ENCODE results near the gene IMPDH2. TPM values are rescaled to one million over a fixed set of nuclear protein-coding genes. Genes with fewer than 3 reads are reported as not detected.

Gene IMPDH2
- total RNA-seq, 2 experiments from 2014 or later, result 145 to 146 TPM

DNA sequence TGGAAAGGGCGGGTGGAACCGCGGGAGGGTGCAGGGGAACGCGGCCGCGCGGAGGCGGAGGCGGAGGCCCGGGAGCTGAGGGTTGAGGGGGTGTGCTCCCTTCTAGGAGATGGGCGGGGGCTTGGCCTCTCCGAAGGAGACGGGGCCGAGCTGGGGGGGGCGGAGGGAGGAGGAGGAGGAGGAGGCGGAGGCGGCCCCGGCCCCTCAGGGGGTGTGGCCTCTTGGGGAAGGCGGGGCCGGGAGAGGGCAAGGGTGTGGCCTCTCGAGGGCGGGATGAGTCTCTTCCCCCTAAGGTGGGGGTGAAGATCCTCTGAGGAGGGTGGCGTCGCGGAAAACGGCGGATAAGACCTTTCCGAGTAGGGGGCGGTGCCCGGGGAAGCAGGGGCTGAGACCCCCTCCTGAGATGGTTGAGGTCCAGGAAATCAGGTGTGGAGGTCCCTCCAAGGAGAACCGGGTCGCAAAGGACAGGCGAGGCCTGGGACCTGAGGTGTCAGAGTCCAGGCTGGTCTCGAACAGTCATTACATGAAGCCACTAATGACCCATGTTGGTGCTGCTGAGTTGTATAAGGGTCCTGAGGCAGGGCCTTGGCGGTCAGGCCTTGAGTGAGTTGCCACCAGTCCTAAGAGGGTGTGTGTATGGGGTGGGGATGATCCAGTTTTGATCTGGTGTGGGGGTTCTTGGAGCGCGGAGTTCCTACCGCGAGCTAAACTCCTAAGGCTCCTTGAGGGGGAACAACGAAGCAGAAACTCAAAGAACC is 21.2 kb downstream of the IMPDH2 start:
- DNase-seq, result peak; percentile 96
- H3K9me3 Mint-ChIP-seq, result no peaks in the 10 kb centered on the region
- ATAC-seq (ENCODE audit: low read depth), result peak; percentile 69
- H3K27me3 Mint-ChIP-seq, result no peaks in the 10 kb centered on the region
- peaks cover 17% of the 10 kb centered on the region for H3K4me1 Mint-ChIP-seq
- H3K4me3 Mint-ChIP-seq, result peak overlapping the region; percentile 96
- POLR2A ChIA-PET, result interaction anchor here (0.5 to 5.6 kb wide), 20 partner anchors 11 to 1203 kb away, joined by 3 to 244 read pairs (median 8); partner anchors contain the start of genes ARIH2, DALRD3, IMPDH2 and IP6K2
- H3K27ac Mint-ChIP-seq, result peak overlapping the region; percentile 99
- H3K36me3 Mint-ChIP-seq, result no peaks in the 10 kb centered on the region

DNA sequence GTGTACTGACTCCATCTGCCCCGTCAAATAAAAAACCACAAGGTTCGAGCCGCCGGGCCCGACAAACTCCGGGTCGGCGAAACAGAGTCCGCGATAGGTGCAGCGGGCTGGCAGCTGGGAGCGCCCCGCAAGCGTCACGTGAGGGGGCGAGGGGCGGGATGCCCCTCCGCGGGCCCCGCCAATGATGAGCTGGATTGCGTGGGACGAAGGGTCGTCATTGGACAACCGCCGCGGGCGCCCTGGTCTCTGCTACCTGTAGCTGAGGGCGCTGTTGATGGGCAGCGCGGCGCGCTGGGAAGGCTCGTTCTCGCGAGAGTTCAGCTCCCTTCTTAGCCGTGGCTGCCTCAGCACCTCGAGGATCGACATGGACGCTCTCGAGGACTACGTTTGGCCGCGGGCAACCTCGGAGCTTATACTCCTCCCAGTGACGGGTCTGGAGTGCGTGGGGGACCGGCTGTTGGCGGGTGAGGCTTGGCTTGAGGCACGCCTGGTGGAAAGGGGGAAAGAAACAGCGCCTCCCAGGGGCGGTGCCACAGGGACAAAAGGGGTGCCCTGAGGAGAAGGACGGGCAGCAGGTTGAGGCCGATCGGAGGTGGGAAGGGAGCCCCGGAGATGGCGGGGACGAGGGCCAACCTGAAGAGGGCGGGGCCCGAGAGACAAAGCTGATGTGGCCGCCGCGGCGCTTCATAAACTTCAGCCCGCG is 22.0 kb downstream of the IMPDH2 start, which contains the start of gene WDR6:
Gene WDR6, plus strand, starts transcription at position 324 of the 703 bp plus-strand sequence. Its CDS starts 41 bp downstream, at position 365.
- H3K4me1 Mint-ChIP-seq, result peaks cover 18% of the 10 kb centered on the region
- no peaks in the 10 kb centered on the region for H3K27me3 Mint-ChIP-seq
- ATAC-seq (ENCODE audit: low read depth) (peak; percentile 92), DNase-seq (peak; percentile 95)
- H3K36me3 Mint-ChIP-seq, result no peaks in the 10 kb centered on the region
- H3K4me3 Mint-ChIP-seq, result peak within 1 kb of the TSS; percentile 96
- H3K9me3 Mint-ChIP-seq, result no peaks in the 10 kb centered on the region
- POLR2A ChIA-PET, result interaction anchor here (0.6 to 5.6 kb wide), 22 partner anchors 10 to 535 kb away, joined by 3 to 244 read pairs (median 6); partner anchors contain the start of genes ARIH2, DALRD3, IMPDH2 and IP6K2
- H3K27ac Mint-ChIP-seq, result peak within 1 kb of the TSS; percentile 99

DNA sequence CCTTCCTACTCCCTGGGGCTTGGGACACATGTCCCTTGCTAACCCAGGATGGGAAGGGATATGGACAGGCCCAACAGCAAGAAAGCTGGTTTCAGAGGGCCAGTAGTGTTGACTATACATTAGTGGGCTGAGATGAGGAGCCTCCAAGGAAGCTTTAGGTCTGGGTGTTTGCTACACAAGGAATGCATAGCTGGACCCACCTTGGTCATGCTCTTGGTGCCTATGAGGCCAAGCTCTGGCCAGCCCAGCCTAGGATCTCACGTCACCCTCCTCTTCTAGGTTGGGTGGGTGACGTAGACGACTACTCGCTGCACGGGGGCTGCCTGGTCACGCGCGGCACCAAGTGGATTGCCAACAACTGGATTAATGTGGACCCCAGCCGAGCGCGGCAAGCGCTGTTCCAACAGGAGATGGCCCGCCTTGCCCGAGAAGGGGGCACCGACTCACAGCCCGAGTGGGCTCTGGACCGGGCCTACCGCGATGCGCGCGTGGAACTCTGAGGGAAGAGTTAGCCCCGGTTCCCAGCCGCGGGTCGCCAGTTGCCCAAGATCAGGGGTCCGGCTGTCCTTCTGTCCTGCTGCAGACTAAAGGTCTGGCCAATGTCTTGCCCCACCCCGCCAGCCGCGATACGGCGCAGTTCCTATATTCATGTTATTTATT is 22.7 kb downstream of the IMPDH2 start:
- no peak for DNase-seq
- POLR2A ChIA-PET, result interaction anchor here (0.7 to 5.6 kb wide), 16 partner anchors 10 to 406 kb away, joined by 3 to 244 read pairs (median 8); partner anchors contain the start of genes ARIH2, DALRD3, IMPDH2 and IP6K2
- H3K27me3 Mint-ChIP-seq, result no peaks in the 10 kb centered on the region

DNA sequence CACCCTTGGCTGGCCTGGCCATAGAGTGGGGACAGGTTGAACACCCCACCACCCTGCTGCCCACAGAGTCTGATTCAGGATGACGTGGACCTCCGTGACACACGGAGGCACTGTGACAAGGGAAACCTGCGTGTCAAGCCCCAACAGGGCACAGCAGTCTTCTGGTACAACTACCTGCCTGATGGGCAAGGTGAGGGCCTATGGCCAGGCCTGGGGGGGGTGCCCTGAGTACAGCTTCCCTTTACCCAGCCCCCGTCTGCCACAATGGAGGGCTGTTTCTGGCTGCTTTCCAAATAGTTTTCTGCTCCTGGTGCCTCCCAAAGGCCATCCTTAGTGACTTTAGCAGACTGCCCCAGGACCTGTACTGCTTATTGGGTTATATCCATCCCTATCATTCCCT is 23.2 kb downstream of the IMPDH2 start:
- H3K4me1 Mint-ChIP-seq, result peaks cover 18% of the 10 kb centered on the region
- peak overlapping the region; percentile 99 for H3K27ac Mint-ChIP-seq
- ATAC-seq (ENCODE audit: low read depth) (no peak), DNase-seq (no peak)
- H3K9me3 Mint-ChIP-seq, result no peaks in the 10 kb centered on the region
- H3K36me3 Mint-ChIP-seq, result no peaks in the 10 kb centered on the region
- no peaks in the 10 kb centered on the region for H3K27me3 Mint-ChIP-seq
- POLR2A ChIA-PET, result interaction anchor here (1.4 to 5.6 kb wide), 4 partner anchors 12 to 88 kb away, joined by 5 to 244 read pairs (median 68); partner anchors contain the start of genes DALRD3, NDUFAF3, P4HTM and QRICH1
- H3K4me3 Mint-ChIP-seq, result peak overlapping the region; percentile 96

More for the DNA sequence above, 22.7 kb downstream of the IMPDH2 start:
- no peak for ATAC-seq (ENCODE audit: low read depth)
- H3K9me3 Mint-ChIP-seq, result no peaks in the 10 kb centered on the region
- peak overlapping the region; percentile 99 for H3K27ac Mint-ChIP-seq
- peak overlapping the region; percentile 96 for H3K4me3 Mint-ChIP-seq
- H3K36me3 Mint-ChIP-seq, result no peaks in the 10 kb centered on the region
- peaks cover 18% of the 10 kb centered on the region for H3K4me1 Mint-ChIP-seq

- Mint-ChIP-seq H3K4me1 (peaks cover 20% of the 10 kb centered on the region), H3K9me3 (no peaks in the 10 kb centered on the region), H3K4me3 (no peak overlapping the region), H3K36me3 (no peaks in the 10 kb centered on the region), H3K27ac (no peak overlapping the region), H3K27me3 (no peaks in the 10 kb centered on the region)
- DNase-seq (no peak), ATAC-seq (ENCODE audit: low read depth) (no peak)
- POLR2A ChIA-PET, result interaction anchor here (5.4 to 5.6 kb wide), 2 partner anchors 15 to 16 kb away, joined by 112 to 244 read pairs; partner anchors contain the start of genes DALRD3, NDUFAF3 and P4HTM
These were observed 23.9 kb downstream of the IMPDH2 start for GRCh38 chr3:49005303-49005680.

GRCh38 chr3:49004352-49005302 is 24.6 kb downstream of the IMPDH2 start:
- peaks cover 21% of the 10 kb centered on the region for H3K4me1 Mint-ChIP-seq
- no peak overlapping the region for H3K4me3 Mint-ChIP-seq
- no peaks in the 10 kb centered on the region for H3K27me3 Mint-ChIP-seq
- H3K9me3 Mint-ChIP-seq, result no peaks in the 10 kb centered on the region
- H3K36me3 Mint-ChIP-seq, result no peaks in the 10 kb centered on the region
- no peak for ATAC-seq (ENCODE audit: low read depth)
- DNase-seq, result no peak
- H3K27ac Mint-ChIP-seq, result no peak overlapping the region
- POLR2A ChIA-PET, result interaction anchor here (5.4 to 5.6 kb wide), 2 partner anchors 15 kb away, joined by 112 to 244 read pairs; partner anchors contain the start of genes DALRD3, NDUFAF3 and P4HTM

GRCh38 chr3:49001155-49001554 is 28.0 kb downstream of the IMPDH2 start:
- ATAC-seq (ENCODE audit: low read depth) (no peak), DNase-seq (no peak)
- peaks cover 5% of the 10 kb centered on the region for H3K4me1 Mint-ChIP-seq
- H3K9me3 Mint-ChIP-seq, result no peaks in the 10 kb centered on the region
- POLR2A ChIA-PET, result interaction anchor here (1.7 kb wide), 1 partner anchor 11 kb away, joined by 8 read pairs; the partner anchor contains the start of gene P4HTM
- no peaks in the 10 kb centered on the region for H3K27me3 Mint-ChIP-seq
- H3K27ac Mint-ChIP-seq, result peak overlapping the region; percentile 56
- no peak overlapping the region for H3K4me3 Mint-ChIP-seq
- H3K36me3 Mint-ChIP-seq, result no peaks in the 10 kb centered on the region

- H3K27me3 Mint-ChIP-seq, result no peaks in the 10 kb centered on the region
- no peak overlapping the region for H3K4me3 Mint-ChIP-seq
- peaks cover 3% of the 10 kb centered on the region for H3K36me3 Mint-ChIP-seq
- ATAC-seq (ENCODE audit: low read depth) (no peak), DNase-seq (no peak)
- peak overlapping the region; percentile 13 for H3K27ac Mint-ChIP-seq
- H3K9me3 Mint-ChIP-seq, result no peaks in the 10 kb centered on the region
- H3K4me1 Mint-ChIP-seq, result peaks cover 11% of the 10 kb centered on the region
- POLR2A ChIA-PET, result no interaction called here
These were observed 29.9 kb downstream of the IMPDH2 start for GRCh38 chr3:48999085-48999858.

DNA sequence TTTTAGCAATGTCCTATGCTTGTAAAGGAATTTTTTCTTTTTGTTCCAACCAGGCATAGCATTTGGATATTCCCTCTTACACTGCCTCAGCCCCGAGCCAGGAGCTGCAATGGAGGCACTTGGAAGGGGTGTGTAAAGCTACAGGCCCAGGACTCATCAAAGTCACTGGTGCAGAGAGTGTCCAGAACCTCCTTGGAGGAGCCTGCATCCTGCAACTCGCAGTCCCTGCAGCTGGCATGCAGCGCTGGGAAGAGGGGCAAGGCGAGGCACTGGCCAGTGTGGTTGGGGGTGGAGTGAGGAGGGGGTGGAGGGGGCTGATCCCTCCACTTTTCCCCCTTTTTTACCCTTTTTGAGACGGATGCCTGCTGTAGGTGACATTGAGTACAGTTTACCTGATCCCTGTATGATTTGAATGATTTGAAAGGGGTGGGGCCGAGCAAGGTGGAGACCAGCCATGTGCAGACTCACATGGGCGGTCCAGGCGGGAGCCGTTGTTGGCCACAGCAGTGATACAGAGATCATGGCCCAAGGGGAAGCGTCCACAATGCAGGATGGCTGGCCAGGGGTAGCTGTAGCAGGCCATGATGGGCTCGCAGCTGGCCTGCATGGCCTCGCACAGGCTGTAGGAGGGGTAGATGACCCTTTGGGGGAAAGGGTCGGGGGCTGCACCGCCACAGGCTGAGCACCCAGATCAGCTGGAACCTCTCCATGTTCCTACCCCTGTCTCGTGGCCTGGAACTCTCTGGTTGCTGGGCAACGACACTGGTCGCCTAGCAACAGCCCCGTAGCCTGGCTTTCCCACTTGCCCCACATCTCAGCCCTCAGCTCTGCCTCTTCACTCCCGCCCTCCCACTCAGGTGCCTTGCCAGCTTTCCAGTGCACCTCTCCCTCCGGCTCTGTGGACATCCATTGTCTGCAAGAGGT is 31.2 kb downstream of the IMPDH2 start:
- POLR2A ChIA-PET, result interaction anchor here (3.9 kb wide), 1 partner anchor 10 kb away, joined by 24 read pairs; the partner anchor contains the start of gene WDR6

GRCh38 chr3:48997102-48997635 is 32.0 kb downstream of the IMPDH2 start:
- no peaks in the 10 kb centered on the region for H3K9me3 Mint-ChIP-seq
- POLR2A ChIA-PET, result interaction anchor here (3.9 kb wide), 1 partner anchor 11 kb away, joined by 24 read pairs; the partner anchor contains the start of gene WDR6

More for the DNA sequence above, 31.2 kb downstream of the IMPDH2 start:
- H3K4me1 Mint-ChIP-seq, result peaks cover 17% of the 10 kb centered on the region
- no peak overlapping the region for H3K4me3 Mint-ChIP-seq
- DNase-seq (no peak), ATAC-seq (ENCODE audit: low read depth) (no peak)
- H3K27ac Mint-ChIP-seq, result no peak overlapping the region
- H3K27me3 Mint-ChIP-seq, result no peaks in the 10 kb centered on the region
- no peaks in the 10 kb centered on the region for H3K9me3 Mint-ChIP-seq
- H3K36me3 Mint-ChIP-seq, result peaks cover 3% of the 10 kb centered on the region

More at GRCh38 chr3:48997102-48997635, 32.0 kb downstream of the IMPDH2 start:
- Mint-ChIP-seq H3K4me3 (no peak overlapping the region), H3K27ac (no peak overlapping the region), H3K4me1 (peaks cover 16% of the 10 kb centered on the region), H3K36me3 (peaks cover 3% of the 10 kb centered on the region), H3K27me3 (no peaks in the 10 kb centered on the region)
- ATAC-seq (ENCODE audit: low read depth) (no peak), DNase-seq (no peak)

Data from activated naive CD8-positive, alpha-beta T cell treated with anti-CD3 and anti-CD28 coated beads, Interleukin-2, amount 10 ng/mL, durations not matched to agents 7 days and 5 days (primary cell).